LNCAP (cell line): ENCODE results near the gene CEACAM7.

Experiments used
- CTCF ChIP-seq: fragments of 450-650 bp; IDR thresholded peaks from 2 replicates; pipeline ENCODE4 v1.5.1; 2017; ENCODE audit warnings: mild to moderate bottlenecking

The CEACAM7 gene

GRCh38 chr19:41705393-41706174 lies 17.5 kb upstream of the CEACAM7 start:
- no peak for TF ChIP-seq CTCF

GRCh38 chr19:41703602-41704293 lies 15.7 kb upstream of the CEACAM7 start:
- no peak for TF ChIP-seq CTCF

GRCh38 chr19:41702171-41702651 lies 14.1 kb upstream of the CEACAM7 start:
- no peak for TF ChIP-seq CTCF

- TF ChIP-seq CTCF = no peak
Measured at GRCh38 chr19:41701401-41702075, 13.5 kb upstream of the CEACAM7 start.

GRCh38 chr19:41700381-41701195 lies 12.5 kb upstream of the CEACAM7 start:
- no peak for TF ChIP-seq CTCF

- TF ChIP-seq CTCF = no peak
Measured at GRCh38 chr19:41699968-41700323, 11.9 kb upstream of the CEACAM7 start.
